Naive thymus-derived CD4-positive, alpha-beta T cell (primary cell): ENCODE measurements around the gene RAB3B. TPM values are rescaled to one million over a fixed set of nuclear protein-coding genes. Genes with fewer than 3 reads are reported as not detected.

Experiments used
- ATAC-seq: fragments of 150-1000 bp; cut with Tn5 transposase; 2 replicates; pipeline ENCODE4 v1.10.0; 2021; ENCODE audit warnings: mild to moderate bottlenecking, moderate library complexity
- CTCF ChIA-PET: fragments of 350-600 bp; sonication (Branson Sonifier 250); formaldehyde crosslinking; loops from one replicate; lab custom pipeline; 2021; ENCODE audit warnings: antibody characterized with exemption; lab: Charles Lee
- POLR2A ChIA-PET: fragments of 350-600 bp; sonication (Branson Sonifier 250); formaldehyde crosslinking; loops from one replicate; lab custom pipeline; 2021; ENCODE audit warnings: antibody characterized with exemption, inconsistent platforms; lab: Charles Lee
- DNase-seq, 9 donors: peaks; one replicate each; pipeline versions ENCODE4 v3.0.0 to v3.0.0-alpha.2; 2020 to 2022; ENCODE audit warnings: mixed read lengths in 1 of 9
- H3K27ac ChIP-seq: one replicate; pipeline ENCODE4 v1.7.0; 2013; ENCODE audit warnings: mild to moderate bottlenecking, low read depth, low read length, moderate library complexity
- H3K27me3 ChIP-seq, 2 donors: one replicate each; pipeline ENCODE4 v1.7.0; 2013; ENCODE audit warnings: low read length in 2 of 2, mild to moderate bottlenecking in 2 of 2, moderate library complexity in 2 of 2; ENCODE audit not compliant: control insufficient read depth in 2 of 2, insufficient read depth in 2 of 2
- H3K36me3 ChIP-seq, 3 experiments: 1 replicate in 2 of 3; 2 replicates in 1 of 3; pipeline ENCODE4 v1.7.0; 2013; ENCODE audit warnings: low read length in 3 of 3, mild to moderate bottlenecking in 3 of 3, moderate library complexity in 1 of 3; ENCODE audit not compliant: insufficient read depth in 3 of 3, control insufficient read depth in 2 of 3
- H3K4me1 ChIP-seq, 2 donors: one replicate each; pipeline ENCODE4 v1.7.0; 2013; ENCODE audit warnings: low read length in 2 of 2, mild to moderate bottlenecking in 2 of 2, moderate library complexity in 1 of 2; ENCODE audit not compliant: control insufficient read depth in 2 of 2, insufficient read depth in 2 of 2
- H3K4me3 ChIP-seq: 2 replicates; pipeline ENCODE4 v1.7.0; 2013; ENCODE audit warnings: mild to moderate bottlenecking, low read length
- H3K9me3 ChIP-seq, 3 experiments: 1 replicate in 2 of 3; 2 replicates in 1 of 3; pipeline ENCODE4 v1.7.0; 2013; ENCODE audit warnings: low read length in 3 of 3; ENCODE audit not compliant: control insufficient read depth in 2 of 3
- H3K27ac Mint-ChIP-seq, 9 donors: one replicate each; pipeline ENCODE4 v1.8.0; 2020 to 2022; ENCODE audit warnings: mixed read lengths in 9 of 9, mild to moderate bottlenecking in 8 of 9, moderate library complexity in 5 of 9, inconsistent platforms in 2 of 9
- H3K27me3 Mint-ChIP-seq, 5 donors: one replicate each; pipeline ENCODE4 v1.8.0; 2021 to 2022; ENCODE audit warnings: mixed read lengths in 5 of 5, mild to moderate bottlenecking in 1 of 5
- H3K36me3 Mint-ChIP-seq, 5 donors: one replicate each; pipeline ENCODE4 v1.8.0; 2020 to 2022; ENCODE audit warnings: mixed read lengths in 5 of 5, mild to moderate bottlenecking in 3 of 5, inconsistent platforms in 1 of 5
- H3K4me1 Mint-ChIP-seq, 7 donors: one replicate each; pipeline ENCODE4 v1.8.0; 2020 to 2022; ENCODE audit warnings: mixed read lengths in 7 of 7, mild to moderate bottlenecking in 3 of 7, inconsistent platforms in 1 of 7
- H3K4me3 Mint-ChIP-seq, 10 donors: one replicate each; pipeline ENCODE4 v1.8.0; 2020 to 2022; ENCODE audit warnings: mild to moderate bottlenecking in 10 of 10, mixed read lengths in 10 of 10, moderate library complexity in 6 of 10, inconsistent platforms in 2 of 10
- H3K9me3 Mint-ChIP-seq, 11 donors: one replicate each; pipeline ENCODE4 v1.8.0; 2020 to 2022; ENCODE audit warnings: mixed read lengths in 11 of 11, mild to moderate bottlenecking in 4 of 11, inconsistent platforms in 1 of 11, moderate library complexity in 1 of 11
- intact Hi-C, 2 donors: fragments of 100-400 bp; cut with micrococcal nuclease; formaldehyde crosslinking; loops; one replicate each; pipeline ENCODE4 v1.15.1; 2023
- polyA plus RNA-seq, 2 donors: library from polyadenylated mRNA; unstranded; fragments of 300-500 nt; fragmentation: Illumina TruSeq; gene quantifications; one replicate each; pipeline ENCODE4 v1.2.3, GENCODE V29; 2021
- total RNA-seq, 6 experiments: library from RNA in 5 of 6; stranded (reverse) in 5 of 6; gene quantifications; 1 replicate in 5 of 6; 2 replicates in 1 of 6; pipeline ENCODE4 v1.2.3 and lab custom pipeline; 2021 to 2026

Gene RAB3B
- total and polyA plus RNA-seq, 7 experiments from 2014 or later: 0.03 TPM; not detected in 6

GRCh38 chr1:51953079-51953478, 37.4 kb downstream of the RAB3B start:
- ATAC-seq: no peak
- Histone ChIP-seq H3K27me3 (no peaks in the 10 kb centered on the region), H3K4me1 (no peaks in the 10 kb centered on the region), H3K4me3 (no peak overlapping the region), H3K9me3 (no peaks in the 10 kb centered on the region), H3K36me3 (no peaks in the 10 kb centered on the region), H3K27ac (no peak overlapping the region)
- no peak for DNase-seq
- peaks cover 0 to 13% (median 0%) of the 10 kb centered on the region in 7 donors for H3K4me1 Mint-ChIP-seq
- H3K27me3 Mint-ChIP-seq: peaks cover 0 to 14% (median 3%) of the 10 kb centered on the region in 5 donors
- H3K9me3 Mint-ChIP-seq: peaks cover 0 to 8% (median 2%) of the 10 kb centered on the region in 11 donors
- ChIA-PET POLR2A (no interaction called here), CTCF (no interaction called here)
- no peak overlapping the region for H3K4me3 Mint-ChIP-seq
- H3K27ac Mint-ChIP-seq: no peak overlapping the region
- H3K36me3 Mint-ChIP-seq: peaks cover 0 to 7% (median 4%) of the 10 kb centered on the region in 5 donors
- intact Hi-C loops: no loop called here

- POLR2A ChIA-PET: no interaction called here
- H3K27ac Mint-ChIP-seq: no peak overlapping the region
- CTCF ChIA-PET: no interaction called here
- Histone ChIP-seq H3K36me3 (no peaks in the 10 kb centered on the region), H3K27ac (no peak overlapping the region), H3K27me3 (no peaks in the 10 kb centered on the region), H3K4me1 (no peaks in the 10 kb centered on the region), H3K9me3 (no peaks in the 10 kb centered on the region), H3K4me3 (no peak overlapping the region)
- intact Hi-C loops: no loop called here
- ATAC-seq: no peak
- peaks cover 0 to 13% (median 0%) of the 10 kb centered on the region in 7 donors for H3K4me1 Mint-ChIP-seq
- DNase-seq: no peak
- H3K9me3 Mint-ChIP-seq: peaks cover 0 to 8% (median 2%) of the 10 kb centered on the region in 11 donors
- H3K36me3 Mint-ChIP-seq: peaks cover 0 to 7% (median 4%) of the 10 kb centered on the region in 5 donors
- H3K27me3 Mint-ChIP-seq: peaks cover 0 to 10% (median 3%) of the 10 kb centered on the region in 5 donors
- H3K4me3 Mint-ChIP-seq: no peak overlapping the region
These were observed 37.9 kb downstream of the RAB3B start for GRCh38 chr1:51952638-51953037.

- H3K9me3 ChIP-seq: no peaks in the 10 kb centered on the region
- ChIA-PET POLR2A (no interaction called here), CTCF (interaction anchor here (0.7 kb wide), 1 partner anchor 13 kb away, joined by 10 read pairs; no protein-coding TSS in a partner anchor)
- Mint-ChIP-seq H3K27ac (no peak overlapping the region), H3K27me3 (peaks cover 0 to 11% (median 8%) of the 10 kb centered on the region in 5 donors), H3K36me3 (peaks cover 0 to 7% (median 4%) of the 10 kb centered on the region in 5 donors), H3K4me1 (peaks cover 0 to 10% (median 0%) of the 10 kb centered on the region in 7 donors), H3K4me3 (no peak overlapping the region), H3K9me3 (peaks cover 0 to 8% (median 2%) of the 10 kb centered on the region in 11 donors)
- intact Hi-C loops: no loop called here
- no peaks in the 10 kb centered on the region for H3K4me1 ChIP-seq
- H3K4me3 ChIP-seq: no peak overlapping the region
- H3K27ac ChIP-seq: no peak overlapping the region
- ATAC-seq (no peak), DNase-seq (no peak)
- no peaks in the 10 kb centered on the region for H3K27me3 ChIP-seq
- H3K36me3 ChIP-seq: no peaks in the 10 kb centered on the region
These were observed 39.8 kb downstream of the RAB3B start for GRCh38 chr1:51950701-51951100.

- peaks cover 0 to 14% (median 8%) of the 10 kb centered on the region in 5 donors for H3K27me3 Mint-ChIP-seq
- Histone ChIP-seq H3K27me3 (no peaks in the 10 kb centered on the region), H3K4me3 (no peak overlapping the region), H3K9me3 (no peaks in the 10 kb centered on the region), H3K36me3 (no peaks in the 10 kb centered on the region), H3K4me1 (no peaks in the 10 kb centered on the region), H3K27ac (no peak overlapping the region)
- ChIA-PET POLR2A (no interaction called here), CTCF (no interaction called here)
- intact Hi-C loops: no loop called here
- peaks cover 0 to 8% (median 2%) of the 10 kb centered on the region in 11 donors for H3K9me3 Mint-ChIP-seq
- peaks cover 0 to 7% (median 4%) of the 10 kb centered on the region in 5 donors for H3K36me3 Mint-ChIP-seq
- DNase-seq: no peak
- peaks cover 0 to 7% (median 0%) of the 10 kb centered on the region in 7 donors for H3K4me1 Mint-ChIP-seq
- ATAC-seq: no peak
- no peak overlapping the region for H3K4me3 Mint-ChIP-seq
- H3K27ac Mint-ChIP-seq: no peak overlapping the region
These were observed 41.3 kb downstream of the RAB3B start for GRCh38 chr1:51949014-51949702.

- H3K36me3 ChIP-seq: no peaks in the 10 kb centered on the region
- H3K36me3 Mint-ChIP-seq: peaks cover 0 to 7% (median 4%) of the 10 kb centered on the region in 5 donors
- H3K27me3 Mint-ChIP-seq: peaks cover 0 to 14% (median 8%) of the 10 kb centered on the region in 5 donors
- H3K9me3 ChIP-seq: no peaks in the 10 kb centered on the region
- CTCF ChIA-PET: no interaction called here
- no peaks in the 10 kb centered on the region for H3K4me1 ChIP-seq
- ATAC-seq (no peak), DNase-seq (no peak)
- peaks cover 0 to 7% (median 0%) of the 10 kb centered on the region in 7 donors for H3K4me1 Mint-ChIP-seq
- H3K27ac ChIP-seq: no peak overlapping the region
- H3K4me3 ChIP-seq: no peak overlapping the region
- peaks cover 0 to 8% (median 2%) of the 10 kb centered on the region in 11 donors for H3K9me3 Mint-ChIP-seq
- H3K27ac Mint-ChIP-seq: no peak overlapping the region
- H3K4me3 Mint-ChIP-seq: no peak overlapping the region
- no peaks in the 10 kb centered on the region for H3K27me3 ChIP-seq
- POLR2A ChIA-PET: no interaction called here
- intact Hi-C loops: no loop called here
These were observed 42.0 kb downstream of the RAB3B start for GRCh38 chr1:51948491-51948915.

GRCh38 chr1:51946300-51946699, 44.2 kb downstream of the RAB3B start:
- ATAC-seq (no peak), DNase-seq (no peak)
- Histone ChIP-seq H3K4me1 (no peaks in the 10 kb centered on the region), H3K27me3 (no peaks in the 10 kb centered on the region), H3K27ac (no peak overlapping the region), H3K4me3 (no peak overlapping the region), H3K36me3 (no peaks in the 10 kb centered on the region), H3K9me3 (peaks cover 0 to 7% (median 0%) of the 10 kb centered on the region in 3 experiments)
- Mint-ChIP-seq H3K4me3 (no peak overlapping the region), H3K9me3 (peaks cover 4 to 23% (median 8%) of the 10 kb centered on the region in 11 donors), H3K27me3 (peaks cover 0 to 11% (median 5%) of the 10 kb centered on the region in 5 donors), H3K27ac (no peak overlapping the region), H3K36me3 (peaks cover 0 to 12% (median 4%) of the 10 kb centered on the region in 5 donors), H3K4me1 (no peaks in the 10 kb centered on the region)
- ChIA-PET POLR2A (no interaction called here), CTCF (no interaction called here)
- intact Hi-C loops: no loop called here
